Kidney epithelial cell (primary cell): ENCODE results near the gene KCNQ1. TPM values are rescaled to one million over a fixed set of nuclear protein-coding genes. Genes with fewer than 3 reads are reported as not detected.

Experiments used
- DNase-seq: peaks from one replicate; pipeline ENCODE4 v3.0.0-alpha.2; 2010; ENCODE audit warnings: low read depth
- H3K27me3 ChIP-seq: 2 replicates; pipeline ENCODE4 v1.6.0; 2011; ENCODE audit warnings: low read length; ENCODE audit not compliant: control insufficient read depth, insufficient read depth
- H3K36me3 ChIP-seq: 2 replicates; pipeline ENCODE4 v1.5.1; 2011; ENCODE audit warnings: low read length; ENCODE audit not compliant: control insufficient read depth, insufficient read depth
- H3K4me3 ChIP-seq: 2 replicates; pipeline ENCODE4 v1.5.1; 2011; ENCODE audit warnings: low read depth, mild to moderate bottlenecking, control low read depth, low read length
- CTCF ChIP-seq: IDR thresholded peaks from 2 replicates; pipeline ENCODE4 v1.5.1; 2011; ENCODE audit warnings: mild to moderate bottlenecking, moderate library complexity, low read length, control low read depth, inconsistent platforms; ENCODE audit not compliant: insufficient read depth, poor library complexity, severe bottlenecking
- total RNA-seq: library from RNA; depleted of rRNA; stranded (reverse); fragments of >200 nt; gene quantifications from 2 replicates; pipeline ENCODE4 v1.2.3, GENCODE V29; 2015

KCNQ1 gene
- total RNA-seq, 1 donor from 2014 or later = 2.3 TPM

GRCh38 chr11:2402106-2402505 lies 42.7 kb upstream of the KCNQ1 start:
- Histone ChIP-seq H3K36me3 (peaks cover 3% of the 10 kb centered on the region), H3K4me3 (no peak overlapping the region), H3K27me3 (peaks cover 6% of the 10 kb centered on the region)
- no peak for TF ChIP-seq CTCF
- DNase-seq = no peak

GRCh38 chr11:2402890-2403645 lies 41.7 kb upstream of the KCNQ1 start:
- Histone ChIP-seq H3K27me3 (peaks cover 7% of the 10 kb centered on the region), H3K4me3 (no peak overlapping the region), H3K36me3 (peaks cover 3% of the 10 kb centered on the region)
- no peak for TF ChIP-seq CTCF
- no peak for DNase-seq

GRCh38 chr11:2404735-2405196 lies 40.0 kb upstream of the KCNQ1 start:
- TF ChIP-seq CTCF = no peak
- H3K27me3 ChIP-seq = peaks cover 24% of the 10 kb centered on the region
- H3K36me3 ChIP-seq = peaks cover 3% of the 10 kb centered on the region
- H3K4me3 ChIP-seq = no peak overlapping the region
- no peak for DNase-seq

GRCh38 chr11:2406451-2406850 lies 38.4 kb upstream of the KCNQ1 start:
- Histone ChIP-seq H3K4me3 (no peak overlapping the region), H3K27me3 (peaks cover 36% of the 10 kb centered on the region), H3K36me3 (peaks cover 3% of the 10 kb centered on the region)
- TF ChIP-seq CTCF = no peak
- DNase-seq = no peak

- H3K27me3 ChIP-seq = peaks cover 38% of the 10 kb centered on the region
- TF ChIP-seq CTCF = no peak
- no peak for DNase-seq
- H3K36me3 ChIP-seq = peaks cover 3% of the 10 kb centered on the region
- H3K4me3 ChIP-seq = no peak overlapping the region
Measured at GRCh38 chr11:2406878-2407410, 37.9 kb upstream of the KCNQ1 start.
